Left renal pelvis (tissue), 4 donors: ENCODE data around the gene MRPS26. TPM values are rescaled to one million over a fixed set of nuclear protein-coding genes. Genes with fewer than 3 reads are reported as not detected.

ENCODE experiments used
- polyA plus RNA-seq, 4 donors: library from polyadenylated mRNA; unstranded; fragments of 120-200 nt; gene quantifications; one replicate each; pipeline ENCODE4 v1.2.1, GENCODE V29; 2013; ENCODE audit not compliant: insufficient read length in 4 of 4

MRPS26 gene
- polyA plus RNA-seq, 4 donors: 36.8 to 72.5 (median 46.0) TPM

Other genes starting within 250 kb of the MRPS26 start
- gene CPXM1, start 245.4 kb upstream of the MRPS26 start, polyA plus RNA-seq: 100 to 1,000 TPM; 241 to 258 (median 247) TPM
- gene C20orf141, start 231.1 kb upstream of the MRPS26 start, polyA plus RNA-seq: not detected
- under 1 TPM in 1 of 4 donors, not detected in 3; 0.09 TPM for gene TMEM239, start 229.7 kb upstream of the MRPS26 start, polyA plus RNA-seq
- gene PCED1A, start 205.4 kb upstream of the MRPS26 start, polyA plus RNA-seq: 10 to 100 TPM; 51.6 to 97.2 (median 57.5) TPM
- 10 to 100 TPM; 30.2 to 41.0 (median 37.3) TPM for gene VPS16, start 205.3 kb upstream of the MRPS26 start, polyA plus RNA-seq
- 100 to 1,000 TPM in 3 of 4 donors, 10 to 100 TPM in 1; 87.0 to 141 (median 107) TPM for gene PTPRA, start 172.6 kb upstream of the MRPS26 start, polyA plus RNA-seq
- 1 to 10 TPM in 1 of 4 donors, under 1 TPM in 2, not detected in 1; 0.59 to 1.0 (median 0.63) TPM for gene GNRH2, start 2.4 kb upstream of the MRPS26 start, polyA plus RNA-seq
- under 1 TPM in 2 of 4 donors, not detected in 2; 0.68 to 0.93 TPM for gene OXT, start 25.6 kb downstream of the MRPS26 start, polyA plus RNA-seq
- under 1 TPM in 1 of 4 donors, not detected in 3; 0.43 TPM for gene AVP, start 38.7 kb downstream of the MRPS26 start, polyA plus RNA-seq
- gene FASTKD5, start 113.8 kb downstream of the MRPS26 start, polyA plus RNA-seq: 10 to 100 TPM; 13.4 to 21.4 (median 18.9) TPM
- gene UBOX5, start 113.8 kb downstream of the MRPS26 start, polyA plus RNA-seq: 10 to 100 TPM in 1 of 4 donors, 1 to 10 TPM in 3; 8.7 to 13.0 (median 9.6) TPM
- 10 to 100 TPM in 3 of 4 donors, 1 to 10 TPM in 1; 4.9 to 20.9 (median 13.3) TPM for gene LZTS3, start 127.5 kb downstream of the MRPS26 start, polyA plus RNA-seq
- 10 to 100 TPM; 34.3 to 59.7 (median 48.1) TPM for gene DDRGK1, start 158.6 kb downstream of the MRPS26 start, polyA plus RNA-seq
- 10 to 100 TPM; 39.4 to 79.6 (median 48.7) TPM for gene ITPA, start 163.4 kb downstream of the MRPS26 start, polyA plus RNA-seq
- gene SLC4A11, start 193.1 kb downstream of the MRPS26 start, polyA plus RNA-seq: 1 to 10 TPM in 3 of 4 donors, under 1 TPM in 1; 0.42 to 4.2 (median 2.1) TPM